Neuronal stem cell (in vitro differentiated cells): Measurements from ENCODE around the gene CNTD1.
A peak's percentile ranks its signal among the peaks of the same experiment; 100 is the strongest.

Source experiments
- DNase-seq: peaks from one replicate; pipeline ENCODE4 v3.0.0-alpha.2; 2013; ENCODE audit warnings: low spot score
- H2AFZ ChIP-seq: one replicate; pipeline ENCODE4 v1.6.1; 2013; ENCODE audit warnings: mild to moderate bottlenecking, low read length, inconsistent platforms
- H2AK5ac ChIP-seq: 2 replicates; pipeline ENCODE4 v1.6.1; 2013; ENCODE audit warnings: low read depth, mild to moderate bottlenecking, inconsistent platforms, low read length, moderate library complexity, mixed read lengths
- H2BK120ac ChIP-seq: 2 replicates; pipeline ENCODE4 v1.6.1; 2013; ENCODE audit warnings: low read depth, mild to moderate bottlenecking, inconsistent platforms, low read length, moderate library complexity, mixed read lengths
- H2BK12ac ChIP-seq: one replicate; pipeline ENCODE4 v1.6.1; 2013; ENCODE audit warnings: low read length, inconsistent platforms
- H2BK15ac ChIP-seq: 2 replicates; pipeline ENCODE4 v1.6.1; 2013; ENCODE audit warnings: mild to moderate bottlenecking, low read length, inconsistent platforms, mixed read lengths
- H2BK5ac ChIP-seq: one replicate; pipeline ENCODE4 v1.6.1; 2013; ENCODE audit warnings: inconsistent platforms, mild to moderate bottlenecking, low read length, moderate library complexity
- H3K14ac ChIP-seq: one replicate; pipeline ENCODE4 v1.6.1; 2013; ENCODE audit warnings: low read length, inconsistent platforms
- H3K18ac ChIP-seq: 2 replicates; pipeline ENCODE4 v1.6.1; 2013; ENCODE audit warnings: low read length, inconsistent platforms
- H3K23ac ChIP-seq: 2 replicates; pipeline ENCODE4 v1.6.1; 2013; ENCODE audit warnings: low read depth, mild to moderate bottlenecking, mixed read lengths, low read length, inconsistent platforms; ENCODE audit not compliant: poor library complexity
- H3K27ac ChIP-seq: replicated peaks from 3 replicates; pipeline ENCODE4 v1.5.1; 2013; ENCODE audit warnings: low read length, inconsistent platforms
- H3K27me3 ChIP-seq, 3 experiments: 2 replicates each; pipeline ENCODE4 v1.6.1; 2013; ENCODE audit warnings: low read length in 3 of 3, mild to moderate bottlenecking in 2 of 3, inconsistent platforms in 1 of 3, low read depth in 1 of 3, mixed read lengths in 1 of 3, moderate library complexity in 1 of 3; ENCODE audit not compliant: control insufficient read depth in 3 of 3, insufficient read depth in 3 of 3
- H3K36me3 ChIP-seq, 2 donors: replicated peaks in 1 of 2; 2 replicates each; pipeline ENCODE4 v1.6.1; 2013; ENCODE audit warnings: low read length in 2 of 2; ENCODE audit not compliant: control insufficient read depth in 2 of 2, insufficient read depth in 2 of 2
- H3K4ac ChIP-seq: 2 replicates; pipeline ENCODE4 v1.6.1; 2013; ENCODE audit warnings: inconsistent platforms, mild to moderate bottlenecking, low read length, moderate library complexity
- H3K4me1 ChIP-seq, 2 donors: 1 replicate in 1 of 2; 2 replicates in 1 of 2; pipeline ENCODE4 v1.6.1; 2013; ENCODE audit warnings: low read length in 2 of 2, low read depth in 1 of 2; ENCODE audit not compliant: control insufficient read depth in 2 of 2, insufficient read depth in 1 of 2
- H3K4me2 ChIP-seq: one replicate; pipeline ENCODE4 v1.6.1; 2013; ENCODE audit warnings: mild to moderate bottlenecking, low read length, inconsistent platforms; ENCODE audit not compliant: insufficient read depth, poor library complexity, severe bottlenecking
- H3K4me3 ChIP-seq, 2 donors: 2 replicates each; pipeline ENCODE4 v1.5.1; 2013; ENCODE audit warnings: low read length in 2 of 2, mild to moderate bottlenecking in 2 of 2, inconsistent platforms in 1 of 2, moderate library complexity in 1 of 2
- H3K79me1 ChIP-seq: one replicate; pipeline ENCODE4 v1.6.1; 2013; ENCODE audit warnings: low read depth, mild to moderate bottlenecking, inconsistent platforms, low read length, moderate library complexity
- H3K9ac ChIP-seq: one replicate; pipeline ENCODE4 v1.6.1; 2013; ENCODE audit warnings: mild to moderate bottlenecking, low read depth, low read length, inconsistent platforms; ENCODE audit not compliant: poor library complexity
- H3K9me3 ChIP-seq, 2 donors: replicated peaks in 1 of 2; 2 replicates each; pipeline versions ENCODE3 to v1.6.1; 2013; ENCODE audit warnings: low read length in 2 of 2, mild to moderate bottlenecking in 2 of 2, inconsistent platforms in 1 of 2, low read depth in 1 of 2, mixed read lengths in 1 of 2, moderate library complexity in 1 of 2; ENCODE audit not compliant: control insufficient read depth in 2 of 2, insufficient read depth in 1 of 2
- H4K8ac ChIP-seq: one replicate; pipeline ENCODE4 v1.6.1; 2013; ENCODE audit warnings: low read depth, mild to moderate bottlenecking, inconsistent platforms, low read length, moderate library complexity
- H4K91ac ChIP-seq: one replicate; pipeline ENCODE4 v1.6.1; 2013; ENCODE audit warnings: low read length, low read depth, mild to moderate bottlenecking, inconsistent platforms; ENCODE audit not compliant: poor library complexity
- WGBS, 2 donors: extraction: QIAGEN DNeasy Blood & Tissue Kit; methylation state at CpG; one replicate each; pipeline ENCODE4 v1.1.7; 2013; ENCODE audit warnings: missing lambda C conversion rate in 2 of 2, mixed read lengths in 1 of 2; ENCODE audit not compliant: insufficient read length in 2 of 2, insufficient replicate concordance in 1 of 2; ENCODE audit errors: extremely low coverage in 2 of 2; 5-methylcytosine and 5-hydroxymethylcytosine counted together

Gene CNTD1

DNA sequence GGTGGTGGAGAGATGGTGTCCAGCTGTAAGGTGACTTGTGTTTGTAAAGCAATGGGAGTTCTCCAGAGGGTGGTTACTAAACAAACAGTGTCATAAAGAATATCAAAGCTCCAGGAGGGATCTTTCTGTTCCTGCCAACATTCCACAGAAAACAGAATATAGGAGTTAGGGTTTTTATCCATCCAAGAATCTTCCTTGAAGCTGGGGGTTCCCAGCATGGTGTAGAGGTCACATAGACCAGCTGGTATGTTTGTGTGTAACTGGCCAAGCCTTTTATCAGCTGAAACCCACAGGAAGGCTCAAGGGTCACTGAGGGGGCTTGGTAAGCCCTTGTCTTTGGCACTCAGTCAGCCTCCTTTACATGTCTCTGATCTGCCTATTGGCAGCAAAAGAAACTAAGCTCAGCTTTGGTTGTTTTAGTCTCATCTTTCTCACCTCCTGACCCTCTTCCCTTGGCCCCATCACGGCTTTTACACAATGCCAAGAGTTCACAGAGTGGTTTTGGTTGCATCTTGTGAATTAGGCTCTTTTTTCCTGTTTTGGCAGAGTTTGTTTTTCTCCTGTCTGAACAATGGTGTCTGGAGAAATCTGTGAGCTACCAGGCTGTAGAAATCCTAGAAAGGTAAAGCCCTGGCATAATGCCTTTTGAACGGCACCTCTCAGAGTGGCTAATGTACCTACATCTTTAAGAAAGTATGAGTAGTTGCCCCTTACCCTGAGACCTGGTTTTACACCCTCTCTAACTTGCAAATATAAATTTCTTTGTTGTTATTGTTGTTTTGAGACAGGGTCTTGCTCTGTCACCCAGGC is 4.6 kb downstream of the CNTD1 start:
- DNase-seq = no peak
- H4K91ac ChIP-seq = no peak overlapping the region
- no peak overlapping the region for H2BK5ac ChIP-seq
- H3K14ac ChIP-seq = no peak overlapping the region
- no peaks in the 10 kb centered on the region for H3K79me1 ChIP-seq
- no peak overlapping the region for H3K9ac ChIP-seq
- H3K4me2 ChIP-seq = no peak overlapping the region
- H3K27me3 ChIP-seq = peaks cover 0 to 2% (median 0%) of the 10 kb centered on the region in 3 experiments
- H4K8ac ChIP-seq = no peak overlapping the region
- no peak overlapping the region for H3K27ac ChIP-seq
- H2AFZ ChIP-seq = peak overlapping the region; percentile 31
- H3K4me1 ChIP-seq = peaks cover 5 to 13% of the 10 kb centered on the region in 2 donors
- no peaks in the 10 kb centered on the region for H3K36me3 ChIP-seq
- no peak overlapping the region for H2BK15ac ChIP-seq
- no peak overlapping the region for H3K4ac ChIP-seq
- WGBS, 2 donors = no CpG with 5 or more reads among the region's 2 CpGs
- H3K18ac ChIP-seq = no peak overlapping the region
- no peak overlapping the region for H2BK12ac ChIP-seq
- H2BK120ac ChIP-seq = no peak overlapping the region
- no peak overlapping the region for H2AK5ac ChIP-seq
- peaks cover 0 to 4% of the 10 kb centered on the region in 2 donors for H3K9me3 ChIP-seq
- H3K23ac ChIP-seq = no peak overlapping the region
- H3K4me3 ChIP-seq = no peak overlapping the region

DNA sequence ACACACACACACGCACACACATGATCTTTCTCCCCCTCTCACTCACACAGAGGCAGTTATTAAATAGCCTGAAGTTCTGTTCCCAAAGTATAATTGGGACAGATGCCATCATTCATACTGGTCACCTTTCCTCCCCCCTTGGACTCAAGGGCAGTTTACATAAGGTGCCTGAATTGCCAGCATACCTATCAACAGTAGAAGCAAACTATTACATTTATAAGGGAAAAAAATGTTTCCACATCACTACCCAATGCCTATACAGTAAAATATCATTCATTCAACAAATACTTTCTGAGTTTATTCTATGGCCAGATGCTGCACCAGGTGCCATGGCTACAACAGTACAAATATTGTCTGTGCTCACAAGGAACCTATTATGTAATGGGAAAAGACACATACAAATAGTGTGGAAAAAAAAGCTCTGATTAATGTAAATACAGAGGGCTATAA is 6.3 kb downstream of the CNTD1 start:
- Histone ChIP-seq H3K23ac (no peak overlapping the region), H2AFZ (no peak overlapping the region), H2AK5ac (no peak overlapping the region), H2BK120ac (no peak overlapping the region), H2BK5ac (no peak overlapping the region), H2BK12ac (no peak overlapping the region), H3K4me1 (peaks cover 2 to 13% of the 10 kb centered on the region in 2 donors), H4K91ac (no peak overlapping the region), H3K9me3 (no peaks in the 10 kb centered on the region), H3K4me2 (no peak overlapping the region), H3K14ac (no peak overlapping the region), H3K79me1 (no peaks in the 10 kb centered on the region), H4K8ac (no peak overlapping the region), H3K36me3 (peaks cover 0 to 6% of the 10 kb centered on the region in 2 donors), H3K4me3 (no peak overlapping the region), H3K9ac (no peak overlapping the region), H3K4ac (no peak overlapping the region), H3K18ac (no peak overlapping the region), H3K27me3 (peaks cover 0 to 2% (median 0%) of the 10 kb centered on the region in 3 experiments), H3K27ac (no peak overlapping the region), H2BK15ac (no peak overlapping the region)
- no peak for DNase-seq
- no CpG with 5 or more reads among the region's 1 CpG for WGBS, 2 donors

DNA sequence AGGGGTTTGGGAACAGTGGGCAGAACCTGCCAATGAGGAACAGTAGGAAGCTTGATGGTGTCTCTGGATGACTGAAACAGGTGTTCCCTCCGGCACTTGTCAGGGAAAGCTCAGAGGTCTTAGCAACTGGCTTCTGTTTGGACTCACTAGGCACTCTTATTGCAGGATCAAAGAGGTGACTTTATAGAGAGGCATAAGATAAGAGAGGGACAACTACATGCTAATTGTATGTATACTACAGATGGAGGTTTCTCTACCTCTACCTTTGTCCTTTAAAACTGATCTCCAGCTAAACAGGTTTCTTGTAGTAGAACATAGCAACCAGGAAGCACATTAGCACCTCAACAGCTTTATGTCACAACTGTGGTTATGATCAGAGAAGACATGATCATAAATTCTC is 7.6 kb downstream of the CNTD1 start:
- no peak overlapping the region for H3K14ac ChIP-seq
- no peak overlapping the region for H3K4me3 ChIP-seq
- H2AFZ ChIP-seq = no peak overlapping the region
- no peak overlapping the region for H3K9ac ChIP-seq
- H3K4me2 ChIP-seq = no peak overlapping the region
- WGBS, 2 donors = no CpG with 5 or more reads among the region's 1 CpG
- no peaks in the 10 kb centered on the region for H3K9me3 ChIP-seq
- H3K4ac ChIP-seq = no peak overlapping the region
- peaks cover under 1 to 19% of the 10 kb centered on the region in 2 donors for H3K36me3 ChIP-seq
- H2BK12ac ChIP-seq = no peak overlapping the region
- H2BK15ac ChIP-seq = no peak overlapping the region
- no peak overlapping the region for H3K18ac ChIP-seq
- no peaks in the 10 kb centered on the region for H3K27me3 ChIP-seq
- no peaks in the 10 kb centered on the region for H3K79me1 ChIP-seq
- no peak overlapping the region for H4K8ac ChIP-seq
- H2AK5ac ChIP-seq = no peak overlapping the region
- H3K23ac ChIP-seq = no peak overlapping the region
- H2BK5ac ChIP-seq = no peak overlapping the region
- H3K4me1 ChIP-seq = peaks cover 2 to 13% of the 10 kb centered on the region in 2 donors
- H2BK120ac ChIP-seq = no peak overlapping the region
- DNase-seq = no peak
- no peak overlapping the region for H4K91ac ChIP-seq
- no peak overlapping the region for H3K27ac ChIP-seq

DNA sequence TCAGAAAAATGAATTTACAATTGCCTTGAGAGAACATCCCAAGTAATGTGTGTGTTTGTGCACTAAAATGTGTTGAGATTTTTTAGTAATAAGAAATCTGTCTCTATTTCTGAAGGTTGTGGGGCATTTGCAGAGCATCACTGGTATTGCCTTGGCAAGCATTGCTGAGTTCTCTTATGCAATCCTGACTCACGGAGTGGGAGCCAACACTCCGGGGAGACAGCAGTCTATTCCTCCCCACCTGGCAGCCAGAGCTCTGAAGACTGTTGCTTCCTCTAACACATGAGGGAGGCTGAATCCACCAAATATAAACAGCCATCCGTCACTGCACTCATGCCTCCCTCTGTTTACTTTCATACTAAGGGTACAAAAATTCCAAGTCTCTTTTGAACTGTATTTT is 10.6 kb downstream of the CNTD1 start:
- no peak for DNase-seq
- Histone ChIP-seq H2AFZ (no peak overlapping the region), H4K91ac (no peak overlapping the region), H4K8ac (no peak overlapping the region), H3K18ac (no peak overlapping the region), H2BK12ac (no peak overlapping the region), H3K79me1 (no peaks in the 10 kb centered on the region), H3K4ac (no peak overlapping the region), H2BK5ac (no peak overlapping the region), H2BK120ac (no peak overlapping the region), H3K23ac (no peak overlapping the region), H3K14ac (no peak overlapping the region), H3K9me3 (no peaks in the 10 kb centered on the region), H3K36me3 (peaks cover 6 to 36% of the 10 kb centered on the region in 2 donors), H3K4me2 (no peak overlapping the region), H3K4me3 (no peak overlapping the region), H3K4me1 (no peaks in the 10 kb centered on the region), H3K27ac (no peak overlapping the region), H2BK15ac (no peak overlapping the region), H3K9ac (no peak overlapping the region), H3K27me3 (no peaks in the 10 kb centered on the region), H2AK5ac (no peak overlapping the region)
- no CpG with 5 or more reads among the region's 3 CpGs for WGBS, 2 donors
